Upper lobe of left lung (tissue), 6 donors: ENCODE results near the gene HMX1. TPM values are rescaled to one million over a fixed set of nuclear protein-coding genes. Genes with fewer than 3 reads are reported as not detected.
A peak's percentile ranks its signal among the peaks of the same experiment; 100 is the strongest.

ENCODE experiments used
- ATAC-seq, 2 donors: fragments of 200-7000 bp; cut with Tn5 transposase; one replicate each; pipeline ENCODE4 v1.9.1; 2022; ENCODE audit warnings: mild to moderate bottlenecking in 2 of 2, moderate library complexity in 2 of 2; ENCODE audit not compliant: low FRiP score in 2 of 2
- DNase-seq, 2 donors: peaks; one replicate each; pipeline ENCODE4 v3.0.0-alpha.2; 2019 to 2020
- H3K27ac ChIP-seq, 4 donors: fragments of 200-600 bp; sonication (generic); one replicate each; pipeline ENCODE4 v1.5.1; 2016 to 2019
- H3K27me3 ChIP-seq, 4 donors: fragments of 200-600 bp; sonication (generic); one replicate each; pipeline ENCODE4 v1.5.1; 2017 to 2019
- H3K36me3 ChIP-seq, 4 donors: fragments of 200-600 bp; sonication (generic); one replicate each; pipeline ENCODE4 v1.5.1; 2016 to 2019
- H3K4me1 ChIP-seq, 4 donors: fragments of 200-600 bp; sonication (generic); one replicate each; pipeline ENCODE4 v1.5.1; 2018 to 2019
- H3K4me3 ChIP-seq, 4 donors: fragments of 200-600 bp; sonication (generic); one replicate each; pipeline ENCODE4 v1.5.1; 2017 to 2019; ENCODE audit warnings: mild to moderate bottlenecking in 2 of 4, moderate library complexity in 1 of 4
- H3K9me3 ChIP-seq, 4 donors: fragments of 200-600 bp; sonication (generic); one replicate each; pipeline ENCODE4 v1.5.1; 2018 to 2019
- EP300 ChIP-seq, 4 donors: sonication (generic); formaldehyde crosslinking; IDR thresholded peaks; one replicate each; pipeline ENCODE4 v1.5.1; 2017; ENCODE audit warnings: antibody characterized with exemption in 4 of 4, control low read depth in 2 of 4
- POLR2A ChIP-seq, 4 donors: fragments of 450-650 bp; IDR thresholded peaks; one replicate each; pipeline ENCODE4 v1.5.1; 2016 to 2017; ENCODE audit warnings: antibody characterized with exemption in 4 of 4, mild to moderate bottlenecking in 2 of 4
- POLR2AphosphoS5 ChIP-seq, 2 donors: sonication (generic); formaldehyde crosslinking; IDR thresholded peaks; one replicate each; pipeline ENCODE4 v1.5.1; 2017; ENCODE audit warnings: antibody characterized with exemption in 2 of 2
- WGBS, 2 donors: methylation state at CpG; one replicate each; pipeline ENCODE4 v1.1.5; 2017 to 2018; 5-methylcytosine and 5-hydroxymethylcytosine counted together
- total RNA-seq, 6 donors: library from RNA; depleted of rRNA in 4 of 6; stranded (reverse); fragments of >200 nt in 4 of 6; gene quantifications; one replicate each; pipeline versions ENCODE4 v1.1.0 to v1.2.1, GENCODE V29; 2016 to 2021
- TF ChIP-seq, protein P1 (sequence below), 6 experiments: fragments of 450-650 bp in 4 of 6; fragments of 200-600 bp in 2 of 6; sonication (generic) in 2 of 6; IDR thresholded peaks; one replicate each; pipeline ENCODE4 v1.5.1; 2016 to 2019; ENCODE audit warnings: antibody characterized with exemption in 6 of 6
- donor health status: DM: no; HTN: no; CAD: no; lungs with moderate emphysema.
- donor health status: DM: no; HTN: yes; CAD: no; lungs with severe emphysema.

The HMX1 gene
- total RNA-seq, 6 donors from 2014 or later: not detected

DNA sequence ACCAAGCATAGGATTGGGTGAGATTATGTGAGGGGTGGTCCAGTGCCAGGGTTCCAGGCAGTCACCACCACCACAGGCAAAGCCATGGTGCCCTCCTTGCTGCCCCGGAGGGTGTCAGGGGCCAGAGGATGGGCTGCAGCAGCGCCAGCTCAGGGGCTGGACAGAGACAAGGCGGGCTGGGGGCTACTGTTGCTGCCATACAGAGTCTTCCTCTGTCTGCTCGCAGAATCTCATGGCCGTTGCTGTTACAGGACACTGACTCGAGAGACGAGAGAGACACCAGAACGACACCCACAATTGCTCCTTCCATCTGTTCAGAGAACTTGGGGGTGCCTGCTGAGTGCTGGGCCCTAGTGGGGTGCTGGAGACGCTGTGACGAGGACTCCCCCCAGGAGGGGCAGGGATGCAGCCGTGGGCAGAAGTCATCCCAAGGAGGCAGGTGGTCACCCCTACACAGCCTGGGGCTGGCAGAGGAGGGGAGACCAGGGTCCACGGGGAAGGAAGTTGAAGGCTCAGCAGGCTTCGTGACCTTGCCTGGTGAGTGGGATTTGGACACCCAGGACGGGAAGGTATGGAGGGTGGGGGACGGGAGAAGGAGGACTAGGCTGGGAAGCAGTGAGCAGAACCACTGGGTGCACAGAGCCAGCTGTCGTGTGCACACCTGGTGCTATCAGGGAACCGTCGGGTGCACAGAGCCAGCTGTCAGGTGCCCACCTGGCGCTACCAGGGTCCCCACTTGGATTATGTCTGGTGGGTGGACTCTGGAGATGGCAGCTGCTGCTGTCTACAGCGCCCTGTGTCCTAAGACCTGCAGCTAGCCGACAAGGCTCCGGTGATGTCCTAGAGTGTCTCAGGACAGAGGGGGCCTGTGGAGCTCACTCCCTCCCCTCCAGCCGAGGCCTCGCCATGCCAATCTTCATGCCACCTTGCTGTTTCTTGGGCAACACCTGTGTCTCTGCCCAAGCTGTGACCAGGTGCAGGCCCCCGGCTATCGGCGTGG, 43.9 kb upstream of the HMX1 start:
- 78 to 80% methylated on average over 11 to 27 of the region's 27 CpGs for WGBS, 2 donors
- peaks cover 0 to 4% (median 0%) of the 10 kb centered on the region in 4 donors for H3K4me1 ChIP-seq
- no peak for TF ChIP-seq EP300 (IDR thresholded peaks at IDR 0.05)
- TF ChIP-seq, protein P1, sequence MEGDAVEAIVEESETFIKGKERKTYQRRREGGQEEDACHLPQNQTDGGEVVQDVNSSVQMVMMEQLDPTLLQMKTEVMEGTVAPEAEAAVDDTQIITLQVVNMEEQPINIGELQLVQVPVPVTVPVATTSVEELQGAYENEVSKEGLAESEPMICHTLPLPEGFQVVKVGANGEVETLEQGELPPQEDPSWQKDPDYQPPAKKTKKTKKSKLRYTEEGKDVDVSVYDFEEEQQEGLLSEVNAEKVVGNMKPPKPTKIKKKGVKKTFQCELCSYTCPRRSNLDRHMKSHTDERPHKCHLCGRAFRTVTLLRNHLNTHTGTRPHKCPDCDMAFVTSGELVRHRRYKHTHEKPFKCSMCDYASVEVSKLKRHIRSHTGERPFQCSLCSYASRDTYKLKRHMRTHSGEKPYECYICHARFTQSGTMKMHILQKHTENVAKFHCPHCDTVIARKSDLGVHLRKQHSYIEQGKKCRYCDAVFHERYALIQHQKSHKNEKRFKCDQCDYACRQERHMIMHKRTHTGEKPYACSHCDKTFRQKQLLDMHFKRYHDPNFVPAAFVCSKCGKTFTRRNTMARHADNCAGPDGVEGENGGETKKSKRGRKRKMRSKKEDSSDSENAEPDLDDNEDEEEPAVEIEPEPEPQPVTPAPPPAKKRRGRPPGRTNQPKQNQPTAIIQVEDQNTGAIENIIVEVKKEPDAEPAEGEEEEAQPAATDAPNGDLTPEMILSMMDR (IDR thresholded peaks at IDR 0.05): no peak
- no peak for TF ChIP-seq POLR2A (IDR thresholded peaks at IDR 0.05)
- TF ChIP-seq POLR2AphosphoS5 (IDR thresholded peaks at IDR 0.05): no peak
- no peaks in the 10 kb centered on the region for H3K27me3 ChIP-seq
- H3K9me3 ChIP-seq: no peaks in the 10 kb centered on the region
- no peaks in the 10 kb centered on the region for H3K36me3 ChIP-seq
- ATAC-seq (no peak), DNase-seq (peak; percentile 13 to 55)
- H3K4me3 ChIP-seq: no peak overlapping the region
- H3K27ac ChIP-seq: no peak overlapping the region

DNA sequence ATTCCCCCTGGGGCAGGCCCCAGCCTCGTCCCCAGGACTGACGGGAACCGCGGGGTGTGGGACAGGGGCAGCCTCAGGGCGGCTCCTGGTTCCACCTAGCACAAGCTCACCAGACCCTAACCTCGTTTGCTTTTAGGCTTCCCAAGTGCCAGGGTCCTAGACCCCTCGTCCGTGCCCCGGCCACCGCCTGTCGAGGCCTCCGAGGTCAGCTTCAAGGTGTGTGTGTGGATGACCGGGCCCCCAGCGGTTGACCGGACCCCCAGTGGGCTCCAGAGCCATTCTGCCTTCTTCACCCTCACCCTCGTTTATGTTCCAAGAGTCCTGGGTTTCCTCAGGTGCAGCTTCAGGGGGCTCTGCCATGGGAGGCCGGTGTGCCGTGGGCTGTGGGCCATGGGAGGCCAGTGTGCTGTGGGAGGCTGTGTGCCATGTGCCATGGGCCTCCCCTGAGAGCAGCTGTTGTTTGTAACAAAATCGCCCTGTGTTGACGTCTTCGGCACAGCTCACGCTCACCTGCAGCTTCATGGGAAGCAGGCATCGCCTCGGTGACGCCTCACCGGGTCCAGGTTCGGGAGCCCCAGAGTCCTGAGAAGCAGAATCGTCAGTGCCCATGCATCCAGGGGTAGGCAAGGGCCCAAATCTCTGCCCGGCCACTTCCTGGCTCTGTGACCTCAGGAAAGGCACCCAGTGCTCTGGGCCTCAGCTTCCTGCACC, 43.0 kb upstream of the HMX1 start:
- DNase-seq (peak; percentile 15 to 68), ATAC-seq (no peak)
- Histone ChIP-seq H3K4me1 (peaks cover 0 to 4% (median 0%) of the 10 kb centered on the region in 4 donors), H3K36me3 (no peaks in the 10 kb centered on the region), H3K27me3 (no peaks in the 10 kb centered on the region), H3K9me3 (no peaks in the 10 kb centered on the region), H3K27ac (no peak overlapping the region), H3K4me3 (no peak overlapping the region)
- 75 to 82% methylated on average over 10 to 29 of the region's 29 CpGs for WGBS, 2 donors
- TF ChIP-seq EP300 (IDR thresholded peaks at IDR 0.05) (no peak), POLR2AphosphoS5 (IDR thresholded peaks at IDR 0.05) (no peak), POLR2A (IDR thresholded peaks at IDR 0.05) (no peak)
- TF ChIP-seq, protein P1 (IDR thresholded peaks at IDR 0.05): no peak

DNA sequence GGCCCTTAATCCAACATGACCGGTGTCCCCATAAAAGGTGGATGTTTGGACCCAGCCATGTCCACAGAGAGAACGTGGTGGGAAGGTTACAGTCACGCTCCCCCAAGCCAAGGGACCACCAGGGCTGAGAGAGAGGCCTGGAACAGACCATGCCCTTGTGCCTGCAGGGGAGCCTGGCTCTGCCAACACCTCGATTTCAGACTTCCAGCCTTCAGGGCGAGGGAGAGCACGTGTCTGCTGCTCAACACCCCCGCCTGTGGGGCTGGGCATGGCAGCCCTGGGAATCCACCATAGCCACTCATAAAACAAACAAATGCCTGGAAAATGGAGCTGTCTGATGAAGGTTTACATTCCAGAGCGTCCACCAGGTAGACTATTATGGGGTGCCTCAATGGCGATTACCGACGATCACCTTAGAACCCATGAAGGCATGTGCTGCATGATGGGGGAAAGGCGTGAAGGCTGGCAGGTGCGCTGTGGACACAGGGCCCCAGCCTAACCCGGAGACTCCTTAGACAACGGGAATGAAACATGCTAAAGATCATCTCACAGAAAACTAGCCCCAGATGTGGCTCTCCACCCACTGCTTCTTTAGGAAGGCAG, 42.3 kb upstream of the HMX1 start:
- TF ChIP-seq EP300 (IDR thresholded peaks at IDR 0.05) (no peak), POLR2A (IDR thresholded peaks at IDR 0.05) (no peak), POLR2AphosphoS5 (IDR thresholded peaks at IDR 0.05) (no peak)
- TF ChIP-seq, protein P1 (IDR thresholded peaks at IDR 0.05): no peak
- DNase-seq: peak in 1 of 2 donors; percentile 18
- no peaks in the 10 kb centered on the region for H3K27me3 ChIP-seq
- H3K4me3 ChIP-seq: no peak overlapping the region
- WGBS, 2 donors: 77 to 78% methylated on average over 13 to 15 of the region's 15 CpGs
- H3K27ac ChIP-seq: no peak overlapping the region
- no peaks in the 10 kb centered on the region for H3K36me3 ChIP-seq
- H3K9me3 ChIP-seq: no peaks in the 10 kb centered on the region
- ATAC-seq: no peak
- H3K4me1 ChIP-seq: peaks cover 0 to 4% (median 0%) of the 10 kb centered on the region in 4 donors

DNA sequence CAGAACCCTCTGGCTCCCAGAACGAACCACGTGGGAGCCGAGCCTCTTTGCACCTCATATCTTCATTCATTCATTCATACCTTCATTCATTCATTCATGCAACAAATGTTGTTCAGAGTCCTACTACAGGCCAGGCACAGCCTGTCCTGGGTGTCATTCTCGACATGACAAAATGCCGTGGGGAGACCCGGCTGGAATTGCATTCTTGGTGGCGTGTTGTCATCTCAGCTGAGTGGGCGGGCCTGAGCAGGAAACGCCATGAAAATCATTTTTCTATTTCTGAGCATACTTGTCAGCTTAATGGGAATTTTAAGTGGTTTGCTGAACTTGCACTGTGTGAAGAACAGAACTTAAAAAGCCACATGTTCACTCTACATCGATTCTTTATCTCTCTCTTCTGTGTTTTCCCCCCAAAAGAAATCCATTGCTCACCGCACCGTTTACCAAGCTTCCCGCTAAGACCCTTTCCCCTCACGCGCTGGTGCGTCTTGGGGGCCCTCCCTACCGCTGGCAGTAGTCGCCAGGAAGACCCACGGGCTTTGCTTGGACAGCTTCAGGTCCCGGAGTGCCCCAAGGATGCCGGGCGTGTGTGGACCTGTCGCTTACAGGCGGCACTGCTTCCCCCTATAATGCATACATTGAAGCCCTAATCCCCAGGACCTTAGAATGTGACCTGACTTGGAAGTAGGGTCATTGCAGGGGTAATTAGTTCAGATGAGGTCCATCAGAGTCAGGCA, 41.6 kb upstream of the HMX1 start:
- ATAC-seq: no peak
- H3K4me1 ChIP-seq: peaks cover 0 to 4% (median 0%) of the 10 kb centered on the region in 4 donors
- H3K27me3 ChIP-seq: no peaks in the 10 kb centered on the region
- no peaks in the 10 kb centered on the region for H3K36me3 ChIP-seq
- DNase-seq: peak in 1 of 2 donors; percentile 33
- WGBS, 2 donors: 45 to 53% methylated on average over 22 to 24 of the region's 24 CpGs
- no peak overlapping the region for H3K27ac ChIP-seq
- H3K9me3 ChIP-seq: no peaks in the 10 kb centered on the region
- no peak overlapping the region for H3K4me3 ChIP-seq
- TF ChIP-seq EP300 (IDR thresholded peaks at IDR 0.05) (no peak), POLR2AphosphoS5 (IDR thresholded peaks at IDR 0.05) (no peak), POLR2A (IDR thresholded peaks at IDR 0.05) (no peak)
